ENCODE measurements around the gene HOXB1.

HOXB1 gene

DNA sequence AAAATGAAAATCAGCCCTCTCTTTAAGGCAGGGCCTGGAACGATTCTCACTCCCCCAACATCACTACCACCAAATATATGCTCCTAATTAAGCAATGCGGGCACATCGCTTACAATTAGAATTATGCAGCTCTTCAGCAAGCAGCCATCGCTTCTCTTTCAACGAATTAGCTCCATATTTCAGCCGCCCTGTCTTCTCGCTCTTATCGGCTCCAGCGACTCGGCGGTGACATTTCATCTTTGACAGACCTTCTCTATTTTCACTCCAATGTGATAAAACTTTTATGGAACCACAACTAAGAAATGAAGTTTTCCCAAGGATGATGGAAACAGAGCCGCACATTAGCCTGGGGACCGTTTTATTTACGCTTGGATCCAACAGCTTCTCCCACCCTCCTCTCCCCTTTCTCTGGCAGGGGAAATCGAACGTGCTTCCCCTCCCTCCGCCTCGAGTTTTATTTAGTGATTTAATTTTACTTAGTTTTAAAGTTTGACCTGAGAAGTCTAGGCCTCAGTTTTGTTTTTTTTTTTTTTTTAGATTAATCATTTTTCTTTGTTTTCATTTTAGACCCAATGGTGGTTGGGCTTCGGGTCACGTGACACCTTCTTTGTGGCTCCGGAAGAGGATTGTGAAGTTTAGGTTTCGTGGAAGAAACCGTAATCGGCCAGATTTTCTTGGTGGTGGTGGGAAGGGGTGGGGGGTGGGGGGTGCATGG, 17.2 kb upstream of the HOXB1 start:
- ChIA-PET POLR2A (interaction anchor here (0.7 kb wide), 1 partner anchor 505 kb away, joined by 3 read pairs; no protein-coding TSS in a partner anchor), CTCF (interaction anchor here (1.1 to 2.3 kb wide), 3 partner anchors 37 to 212 kb away, joined by 3 to 11 read pairs (median 5); no protein-coding TSS in a partner anchor)
- TF ChIP-seq, protein P1, sequence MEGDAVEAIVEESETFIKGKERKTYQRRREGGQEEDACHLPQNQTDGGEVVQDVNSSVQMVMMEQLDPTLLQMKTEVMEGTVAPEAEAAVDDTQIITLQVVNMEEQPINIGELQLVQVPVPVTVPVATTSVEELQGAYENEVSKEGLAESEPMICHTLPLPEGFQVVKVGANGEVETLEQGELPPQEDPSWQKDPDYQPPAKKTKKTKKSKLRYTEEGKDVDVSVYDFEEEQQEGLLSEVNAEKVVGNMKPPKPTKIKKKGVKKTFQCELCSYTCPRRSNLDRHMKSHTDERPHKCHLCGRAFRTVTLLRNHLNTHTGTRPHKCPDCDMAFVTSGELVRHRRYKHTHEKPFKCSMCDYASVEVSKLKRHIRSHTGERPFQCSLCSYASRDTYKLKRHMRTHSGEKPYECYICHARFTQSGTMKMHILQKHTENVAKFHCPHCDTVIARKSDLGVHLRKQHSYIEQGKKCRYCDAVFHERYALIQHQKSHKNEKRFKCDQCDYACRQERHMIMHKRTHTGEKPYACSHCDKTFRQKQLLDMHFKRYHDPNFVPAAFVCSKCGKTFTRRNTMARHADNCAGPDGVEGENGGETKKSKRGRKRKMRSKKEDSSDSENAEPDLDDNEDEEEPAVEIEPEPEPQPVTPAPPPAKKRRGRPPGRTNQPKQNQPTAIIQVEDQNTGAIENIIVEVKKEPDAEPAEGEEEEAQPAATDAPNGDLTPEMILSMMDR (IDR thresholded peaks at IDR 0.05; ENCODE audit: control extremely low read depth, extremely low read depth, low read depth, missing control alignments), result no peak
- no peak for DNase-seq (ENCODE audit: extremely low spot score)

DNA sequence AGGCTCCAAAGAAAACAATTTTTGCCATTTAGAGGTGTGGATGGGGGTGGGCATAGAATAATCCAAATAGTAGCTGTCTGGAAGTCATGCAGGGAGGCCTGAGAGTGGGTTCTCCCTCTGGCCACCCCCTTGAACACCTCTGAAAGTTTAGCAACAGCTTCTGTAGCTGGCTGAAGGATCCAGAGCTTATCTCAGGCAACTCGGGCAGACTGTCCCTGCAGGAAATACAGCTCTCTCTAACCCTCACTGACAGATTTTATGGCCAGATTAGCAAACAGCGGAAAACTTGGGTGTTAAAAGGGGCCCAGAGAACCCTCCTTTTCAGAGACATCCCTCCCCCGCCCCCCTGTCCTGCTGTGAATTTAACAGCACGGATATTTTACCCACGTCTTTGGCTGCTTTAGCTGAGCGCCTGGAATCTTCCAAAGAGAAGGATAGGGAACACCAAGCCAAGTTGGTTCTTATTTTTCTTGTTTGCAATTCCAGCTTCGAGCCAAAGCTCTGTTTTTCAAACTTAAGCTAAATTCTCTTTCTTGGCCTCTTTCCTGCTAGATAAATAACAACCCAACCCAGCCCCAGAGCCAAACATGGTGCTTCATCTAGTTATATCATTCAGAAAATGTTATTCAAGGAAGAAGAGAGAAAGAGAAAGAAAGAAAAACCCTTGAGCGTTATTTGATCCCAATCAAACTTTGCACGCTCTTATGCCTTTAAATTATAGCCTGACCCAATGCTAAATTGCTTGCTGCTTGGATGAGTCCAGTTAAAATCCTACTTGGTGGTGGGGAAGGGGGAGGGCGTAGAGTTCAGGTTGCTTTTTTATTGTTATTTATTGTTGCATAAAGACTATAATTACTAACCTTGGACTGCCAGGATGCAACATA, 16.4 kb upstream of the HOXB1 start:
- POLR2A ChIA-PET, result interaction anchor here (0.7 kb wide), 1 partner anchor 504 kb away, joined by 3 read pairs; no protein-coding TSS in a partner anchor
- TF ChIP-seq, protein P1 (IDR thresholded peaks at IDR 0.05; ENCODE audit: control extremely low read depth, extremely low read depth, low read depth, missing control alignments), result no peak
- CTCF ChIA-PET, result interaction anchor here (0.9 to 2.3 kb wide), 4 partner anchors 14 to 211 kb away, joined by 3 to 11 read pairs (median 4); no protein-coding TSS in a partner anchor
- no peak for DNase-seq (ENCODE audit: extremely low spot score)

DNA sequence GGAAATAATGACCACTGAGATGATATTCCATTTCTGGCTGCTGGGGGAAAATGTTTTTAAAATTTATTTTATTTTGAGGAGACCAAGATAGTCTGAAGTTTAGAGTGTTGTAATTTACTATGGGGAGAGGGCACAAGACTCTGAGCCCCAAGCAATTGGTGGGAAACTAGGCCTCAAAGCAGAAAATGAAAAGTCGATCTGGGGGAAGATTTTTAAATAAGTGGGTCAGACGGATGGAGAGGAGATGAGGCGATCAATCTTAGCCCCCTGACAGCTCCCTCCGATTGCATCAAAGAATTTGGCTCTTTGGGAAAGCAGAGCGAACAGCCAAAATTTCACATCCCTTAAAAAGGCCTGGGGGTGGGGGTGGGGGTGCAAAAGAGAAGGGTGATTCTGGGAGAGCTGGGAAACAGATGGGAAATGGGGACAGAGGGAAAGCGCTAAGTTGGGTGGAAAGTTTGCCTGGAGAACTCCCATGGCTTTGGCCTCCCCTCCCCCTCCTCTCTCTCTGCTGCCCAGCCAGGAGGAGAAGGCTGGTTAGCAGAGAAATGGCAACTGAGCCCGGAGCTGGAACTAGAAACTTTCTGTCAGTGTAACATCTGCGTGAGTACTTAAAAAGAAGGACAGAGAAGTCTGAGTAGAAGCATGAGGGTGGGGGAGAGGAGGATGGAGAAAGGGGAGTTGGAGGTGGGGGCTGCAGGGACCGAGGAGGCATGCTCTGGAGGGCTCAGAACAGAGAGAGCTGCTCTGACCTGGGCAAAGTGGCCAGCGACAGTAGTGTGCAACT, 15.5 kb upstream of the HOXB1 start:
- DNase-seq (ENCODE audit: extremely low spot score), result no peak
- CTCF ChIA-PET, result interaction anchor here (0.9 to 2.3 kb wide), 3 partner anchors 15 to 210 kb away, joined by 3 to 11 read pairs (median 5); no protein-coding TSS in a partner anchor

DNA sequence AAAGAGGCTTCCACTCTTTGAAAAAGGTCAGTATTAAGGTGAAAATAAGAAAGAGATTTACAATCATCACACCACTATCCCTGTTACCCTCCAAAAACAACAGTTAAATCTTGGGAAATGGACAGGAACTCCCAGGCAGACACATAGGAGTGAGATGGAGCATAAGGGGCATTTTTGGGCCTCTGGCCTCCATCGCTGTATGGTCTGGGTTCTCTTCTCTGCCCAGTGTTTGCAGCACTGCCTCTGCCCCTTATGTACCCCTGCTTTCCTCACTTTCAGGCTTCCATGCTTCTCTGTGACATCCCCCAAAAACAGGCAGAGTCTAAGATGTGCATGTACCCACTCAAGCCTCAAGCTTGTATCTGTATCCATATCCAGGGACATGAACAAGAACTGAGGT, 14.7 kb upstream of the HOXB1 start:
- ChIA-PET POLR2A (no interaction called here), CTCF (no interaction called here)
- TF ChIP-seq, protein P1 (IDR thresholded peaks at IDR 0.05; ENCODE audit: control extremely low read depth, extremely low read depth, low read depth, missing control alignments), result no peak
- no peak for DNase-seq (ENCODE audit: extremely low spot score)

More for the DNA sequence above, 15.5 kb upstream of the HOXB1 start:
- POLR2A ChIA-PET, result no interaction called here
- TF ChIP-seq, protein P1 (IDR thresholded peaks at IDR 0.05; ENCODE audit: control extremely low read depth, extremely low read depth, low read depth, missing control alignments), result no peak

DNA sequence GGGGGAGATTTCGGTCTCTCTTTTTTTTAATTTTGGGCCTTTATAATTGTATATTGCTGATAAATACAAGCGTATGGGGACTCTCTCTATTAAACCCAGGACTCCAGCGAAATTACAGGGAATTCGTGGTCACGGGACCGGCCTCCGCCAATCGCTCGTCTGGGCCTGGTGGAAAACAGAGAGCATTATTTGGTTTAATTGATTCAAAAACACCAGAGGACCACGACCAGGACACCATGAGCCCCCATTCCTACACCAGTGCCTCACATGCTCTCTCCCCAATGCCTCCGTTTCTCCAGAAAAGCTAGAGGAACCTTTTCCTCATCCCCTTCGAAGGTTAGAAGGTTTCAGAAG, 14.2 kb upstream of the HOXB1 start, which contains the start of gene HOXB2:
Gene HOXB2, minus strand, starts transcription at position 88 of the 354 bp plus-strand sequence. CDS start 198 bp downstream, outside the sequence.
- TF ChIP-seq, protein P1 (IDR thresholded peaks at IDR 0.05; ENCODE audit: control extremely low read depth, extremely low read depth, low read depth, missing control alignments), result no peak
- ChIA-PET CTCF (no interaction called here), POLR2A (no interaction called here)
- DNase-seq (ENCODE audit: extremely low spot score), result no peak
